Fibroblast of lung (primary cell): Measurements from ENCODE around the gene KCNC2. TPM values are rescaled to one million over a fixed set of nuclear protein-coding genes. Genes with fewer than 3 reads are reported as not detected.

Source experiments
- DNase-seq, 2 donors: peaks; one replicate each; pipeline versions ENCODE4 v3.0.0 to v3.0.0-alpha.2; 2010; ENCODE audit warnings: low read depth in 2 of 2
- H2AFZ ChIP-seq: 2 replicates; pipeline ENCODE4 v1.5.1; 2012; ENCODE audit warnings: low read length, control low read depth, inconsistent platforms
- H3K27ac ChIP-seq: 2 replicates; pipeline ENCODE4 v1.5.1; 2011; ENCODE audit warnings: low read length, control low read depth; ENCODE audit not compliant: insufficient read depth
- H3K27me3 ChIP-seq: 2 replicates; pipeline ENCODE4 v1.5.1; 2011; ENCODE audit warnings: mild to moderate bottlenecking, low read length; ENCODE audit not compliant: control insufficient read depth, insufficient read depth
- H3K36me3 ChIP-seq: 2 replicates; pipeline ENCODE4 v1.5.1; 2011; ENCODE audit warnings: low read length; ENCODE audit not compliant: control insufficient read depth, insufficient read depth
- H3K4me1 ChIP-seq: 2 replicates; pipeline ENCODE4 v1.5.1; 2011; ENCODE audit warnings: low read length; ENCODE audit not compliant: control insufficient read depth, insufficient read depth; ENCODE audit errors: extremely low read depth
- H3K4me2 ChIP-seq: 2 replicates; pipeline ENCODE4 v1.5.1; 2011; ENCODE audit warnings: low read length, control low read depth; ENCODE audit not compliant: insufficient read depth; ENCODE audit errors: extremely low read depth
- H3K4me3 ChIP-seq, 4 experiments: fragments of 200-600 bp in 1 of 4; sonication (generic) in 1 of 4; replicated peaks in 1 of 4; 2 replicates each; pipeline ENCODE4 v1.5.1; 2011 to 2016; ENCODE audit warnings: low read length in 4 of 4, low read depth in 3 of 4, mild to moderate bottlenecking in 3 of 4, control low read depth in 2 of 4, inconsistent platforms in 1 of 4, mixed read lengths in 1 of 4; ENCODE audit not compliant: insufficient read depth in 1 of 4; ENCODE audit errors: control extremely low read depth in 1 of 4
- H3K79me2 ChIP-seq: 2 replicates; pipeline ENCODE4 v1.5.1; 2012; ENCODE audit warnings: mild to moderate bottlenecking, low read length, inconsistent platforms; ENCODE audit not compliant: control insufficient read depth, insufficient read depth
- H3K9ac ChIP-seq: 2 replicates; pipeline ENCODE4 v1.5.1; 2011; ENCODE audit warnings: mild to moderate bottlenecking, low read length, control low read depth; ENCODE audit not compliant: insufficient read depth
- H3K9me3 ChIP-seq: 2 replicates; pipeline ENCODE4 v1.5.1; 2012; ENCODE audit warnings: low read depth, low read length; ENCODE audit not compliant: control insufficient read depth, insufficient read depth
- H4K20me1 ChIP-seq: 2 replicates; pipeline ENCODE4 v1.5.1; 2011; ENCODE audit warnings: low read length; ENCODE audit not compliant: control insufficient read depth, insufficient read depth; ENCODE audit errors: extremely low read depth
- CTCF ChIP-seq, 2 donors: IDR thresholded peaks in 1 of 2; conservative IDR thresholded peaks in 1 of 2; 1 replicate in 1 of 2; 2 replicates in 1 of 2; pipeline ENCODE4 v1.5.1; 2011 to 2012; ENCODE audit warnings: low read length in 2 of 2, control low read depth in 1 of 2, inconsistent platforms in 1 of 2, low read depth in 1 of 2, mild to moderate bottlenecking in 1 of 2
- EZH2 ChIP-seq: IDR thresholded peaks from 2 replicates; pipeline ENCODE4 v1.5.1; 2012; ENCODE audit warnings: low read length, control low read depth, mild to moderate bottlenecking; ENCODE audit errors: missing control alignments
- polyA plus RNA-seq, 2 donors: library from polyadenylated mRNA; depleted of rRNA in 1 of 2; stranded (reverse) in 1 of 2; unstranded in 1 of 2; fragments of >200 nt; gene quantifications; 2 replicates each; pipeline ENCODE4 v1.2.1, GENCODE V29; 2011 to 2012; ENCODE audit warnings: missing spikeins in 1 of 2
- total RNA-seq: library from RNA; depleted of rRNA; stranded (reverse); fragments of >200 nt; gene quantifications from 2 replicates; pipeline ENCODE4 v1.2.1, GENCODE V29; 2014

The KCNC2 gene
- total and polyA plus RNA-seq, 2 donors (not counting 1 experiment from before 2014, with no cell fraction given), result not detected

- H3K9me3 ChIP-seq, result no peaks in the 10 kb centered on the region
- no peak for DNase-seq
- H3K4me1 ChIP-seq, result no peaks in the 10 kb centered on the region
- H3K79me2 ChIP-seq, result no peaks in the 10 kb centered on the region
- H3K4me2 ChIP-seq, result no peak overlapping the region
- no peak overlapping the region for H3K9ac ChIP-seq
- H3K36me3 ChIP-seq, result no peaks in the 10 kb centered on the region
- peaks cover 28% of the 10 kb centered on the region for H3K27me3 ChIP-seq
- TF ChIP-seq EZH2 (peak; percentile 80), CTCF (conservative IDR thresholded peaks at IDR 0.05 in 1 of 2, IDR thresholded peaks at IDR 0.05 in 1 of 2; ENCODE audit: low read depth in 1 of 2, low read length in 2 of 2) (no peak)
- no peak overlapping the region for H3K27ac ChIP-seq
- no peak overlapping the region for H2AFZ ChIP-seq
- H4K20me1 ChIP-seq, result no peaks in the 10 kb centered on the region
- no peak overlapping the region for H3K4me3 ChIP-seq
These were observed 2.1 kb downstream of the KCNC2 start for GRCh38 chr12:75207338-75208083.

GRCh38 chr12:75205558-75205957 is 4.1 kb downstream of the KCNC2 start:
- no peak overlapping the region for H2AFZ ChIP-seq
- no peaks in the 10 kb centered on the region for H4K20me1 ChIP-seq
- TF ChIP-seq EZH2 (no peak), CTCF (conservative IDR thresholded peaks at IDR 0.05 in 1 of 2, IDR thresholded peaks at IDR 0.05 in 1 of 2; ENCODE audit: low read depth in 1 of 2, low read length in 2 of 2) (no peak)
- no peaks in the 10 kb centered on the region for H3K79me2 ChIP-seq
- H3K27me3 ChIP-seq, result peaks cover 28% of the 10 kb centered on the region
- no peaks in the 10 kb centered on the region for H3K4me1 ChIP-seq
- no peaks in the 10 kb centered on the region for H3K36me3 ChIP-seq
- H3K4me3 ChIP-seq, result no peak overlapping the region
- no peak overlapping the region for H3K4me2 ChIP-seq
- DNase-seq, result no peak
- H3K27ac ChIP-seq, result no peak overlapping the region
- no peak overlapping the region for H3K9ac ChIP-seq
- no peaks in the 10 kb centered on the region for H3K9me3 ChIP-seq

GRCh38 chr12:75196865-75197264 is 12.8 kb downstream of the KCNC2 start:
- TF ChIP-seq EZH2 (no peak), CTCF (conservative IDR thresholded peaks at IDR 0.05 in 1 of 2, IDR thresholded peaks at IDR 0.05 in 1 of 2; ENCODE audit: low read depth in 1 of 2, low read length in 2 of 2) (no peak)

More at GRCh38 chr12:75196865-75197264, 12.8 kb downstream of the KCNC2 start:
- no peak overlapping the region for H3K9ac ChIP-seq
- no peaks in the 10 kb centered on the region for H3K27me3 ChIP-seq
- H3K4me3 ChIP-seq, result no peak overlapping the region
- H3K4me2 ChIP-seq, result no peak overlapping the region
- H3K36me3 ChIP-seq, result no peaks in the 10 kb centered on the region
- peak in 1 of 2 donors; percentile 3 for DNase-seq
- H3K9me3 ChIP-seq, result no peaks in the 10 kb centered on the region
- no peaks in the 10 kb centered on the region for H3K4me1 ChIP-seq
- no peak overlapping the region for H2AFZ ChIP-seq
- no peaks in the 10 kb centered on the region for H3K79me2 ChIP-seq
- no peak overlapping the region for H3K27ac ChIP-seq
- no peaks in the 10 kb centered on the region for H4K20me1 ChIP-seq
